ENCODE results near the gene AIG1. TPM values are rescaled to one million over a fixed set of nuclear protein-coding genes. Genes with fewer than 3 reads are reported as not detected.

AIG1 gene
- total and polyA plus RNA-seq, 2 donors (not counting 1 experiment from before 2014, with no cell fraction given) = 40.6 to 42.2 TPM

GRCh38 chr6:143149771-143150170 is 89.1 kb downstream of the AIG1 start:
- Histone ChIP-seq H3K27ac (ENCODE audit: insufficient read depth, low read length) (no peak overlapping the region), H3K9me3 (ENCODE audit: control insufficient read depth, insufficient read depth, low read depth, low read length) (no peaks in the 10 kb centered on the region), H3K4me2 (ENCODE audit: extremely low read depth, insufficient read depth, low read length) (no peak overlapping the region), H3K9ac (ENCODE audit: insufficient read depth, low read length) (no peak overlapping the region), H4K20me1 (ENCODE audit: control insufficient read depth, extremely low read depth, insufficient read depth, low read length) (no peaks in the 10 kb centered on the region), H2AFZ (ENCODE audit: low read length) (no peak overlapping the region), H3K27me3 (ENCODE audit: control insufficient read depth, insufficient read depth, low read length) (no peaks in the 10 kb centered on the region), H3K4me3 (replicated peaks in 1 of 4; ENCODE audit: control extremely low read depth in 1 of 4, insufficient read depth in 1 of 4, low read depth in 3 of 4, low read length in 4 of 4) (no peak overlapping the region), H3K4me1 (ENCODE audit: control insufficient read depth, extremely low read depth, insufficient read depth, low read length) (no peaks in the 10 kb centered on the region), H3K79me2 (ENCODE audit: control insufficient read depth, insufficient read depth, low read length) (no peaks in the 10 kb centered on the region), H3K36me3 (ENCODE audit: control insufficient read depth, insufficient read depth, low read length) (no peaks in the 10 kb centered on the region)
- DNase-seq (ENCODE audit: low read depth in 2 of 2) = peak in 1 of 2 donors; percentile 78
- no peak for TF ChIP-seq EZH2 (IDR thresholded peaks at IDR 0.05; ENCODE audit: low read length, missing control alignments)
- TF ChIP-seq CTCF (conservative IDR thresholded peaks at IDR 0.05 in 1 of 2, IDR thresholded peaks at IDR 0.05 in 1 of 2; ENCODE audit: low read depth in 1 of 2, low read length in 2 of 2) = no peak

- Histone ChIP-seq H3K27me3 (ENCODE audit: control insufficient read depth, insufficient read depth, low read length) (no peaks in the 10 kb centered on the region), H3K79me2 (ENCODE audit: control insufficient read depth, insufficient read depth, low read length) (no peaks in the 10 kb centered on the region), H3K4me3 (replicated peaks in 1 of 4; ENCODE audit: control extremely low read depth in 1 of 4, insufficient read depth in 1 of 4, low read depth in 3 of 4, low read length in 4 of 4) (no peak overlapping the region), H3K4me1 (ENCODE audit: control insufficient read depth, extremely low read depth, insufficient read depth, low read length) (no peaks in the 10 kb centered on the region), H3K9me3 (ENCODE audit: control insufficient read depth, insufficient read depth, low read depth, low read length) (no peaks in the 10 kb centered on the region), H3K4me2 (ENCODE audit: extremely low read depth, insufficient read depth, low read length) (no peak overlapping the region), H3K9ac (ENCODE audit: insufficient read depth, low read length) (no peak overlapping the region), H2AFZ (ENCODE audit: low read length) (no peak overlapping the region), H3K36me3 (ENCODE audit: control insufficient read depth, insufficient read depth, low read length) (no peaks in the 10 kb centered on the region), H4K20me1 (ENCODE audit: control insufficient read depth, extremely low read depth, insufficient read depth, low read length) (no peaks in the 10 kb centered on the region), H3K27ac (ENCODE audit: insufficient read depth, low read length) (no peak overlapping the region)
- DNase-seq (ENCODE audit: low read depth in 2 of 2) = no peak
- no peak for TF ChIP-seq EZH2 (IDR thresholded peaks at IDR 0.05; ENCODE audit: low read length, missing control alignments)
- no peak for TF ChIP-seq CTCF (conservative IDR thresholded peaks at IDR 0.05 in 1 of 2, IDR thresholded peaks at IDR 0.05 in 1 of 2; ENCODE audit: low read depth in 1 of 2, low read length in 2 of 2)
Observed at GRCh38 chr6:143150281-143150680, 89.6 kb downstream of the AIG1 start.

- H3K9ac ChIP-seq (ENCODE audit: insufficient read depth, low read length) = no peak overlapping the region
- no peak overlapping the region for H3K27ac ChIP-seq (ENCODE audit: insufficient read depth, low read length)
- no peaks in the 10 kb centered on the region for H3K9me3 ChIP-seq (ENCODE audit: control insufficient read depth, insufficient read depth, low read depth, low read length)
- no peak overlapping the region for H3K4me3 ChIP-seq (replicated peaks in 1 of 4; ENCODE audit: control extremely low read depth in 1 of 4, insufficient read depth in 1 of 4, low read depth in 3 of 4, low read length in 4 of 4)
- TF ChIP-seq CTCF (conservative IDR thresholded peaks at IDR 0.05 in 1 of 2, IDR thresholded peaks at IDR 0.05 in 1 of 2; ENCODE audit: low read depth in 1 of 2, low read length in 2 of 2) (no peak), EZH2 (IDR thresholded peaks at IDR 0.05; ENCODE audit: low read length, missing control alignments) (no peak)
- H3K4me2 ChIP-seq (ENCODE audit: extremely low read depth, insufficient read depth, low read length) = no peak overlapping the region
- H3K27me3 ChIP-seq (ENCODE audit: control insufficient read depth, insufficient read depth, low read length) = no peaks in the 10 kb centered on the region
- H4K20me1 ChIP-seq (ENCODE audit: control insufficient read depth, extremely low read depth, insufficient read depth, low read length) = no peaks in the 10 kb centered on the region
- H3K36me3 ChIP-seq (ENCODE audit: control insufficient read depth, insufficient read depth, low read length) = no peaks in the 10 kb centered on the region
- no peak for DNase-seq (ENCODE audit: low read depth in 2 of 2)
- no peaks in the 10 kb centered on the region for H3K79me2 ChIP-seq (ENCODE audit: control insufficient read depth, insufficient read depth, low read length)
- H3K4me1 ChIP-seq (ENCODE audit: control insufficient read depth, extremely low read depth, insufficient read depth, low read length) = no peaks in the 10 kb centered on the region
- H2AFZ ChIP-seq (ENCODE audit: low read length) = no peak overlapping the region
Observed at GRCh38 chr6:143151381-143151780, 90.7 kb downstream of the AIG1 start.
